HG02870 (cell line): ENCODE data around the gene VEZT.
"Not testable (repeated sequence)": the region's sequence is repeated elsewhere in the genome, so short reads cannot be mapped to it uniquely, and the experiment has no call there.

Source experiments
- ATAC-seq: cut with Tn5 transposase; IDR thresholded peaks from one replicate; pipeline ENCODE4 v1.9.1; 2021; ENCODE audit warnings: mild to moderate bottlenecking, moderate library complexity; ENCODE audit not compliant: unreplicated experiment

VEZT gene

DNA sequence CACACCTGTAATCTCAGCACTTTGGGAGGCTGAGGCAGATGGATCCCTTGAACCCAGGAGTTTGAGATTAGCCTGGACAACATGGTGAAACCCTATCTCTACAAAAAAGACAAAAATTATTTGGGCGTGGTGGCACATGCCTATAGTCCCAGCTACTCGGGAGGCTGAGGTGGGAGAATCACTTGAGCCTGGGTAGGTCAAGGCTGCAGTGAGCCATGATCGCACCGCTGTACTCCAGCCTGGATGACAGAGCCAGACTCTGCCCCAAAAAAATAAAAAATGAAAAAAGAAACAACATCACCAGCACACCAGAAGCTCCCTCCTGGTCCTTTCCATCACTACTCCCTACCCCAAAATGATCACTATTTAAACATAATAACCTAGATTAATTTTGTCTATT is 2.6 kb downstream of the VEZT start:
- ATAC-seq: no peak

DNA sequence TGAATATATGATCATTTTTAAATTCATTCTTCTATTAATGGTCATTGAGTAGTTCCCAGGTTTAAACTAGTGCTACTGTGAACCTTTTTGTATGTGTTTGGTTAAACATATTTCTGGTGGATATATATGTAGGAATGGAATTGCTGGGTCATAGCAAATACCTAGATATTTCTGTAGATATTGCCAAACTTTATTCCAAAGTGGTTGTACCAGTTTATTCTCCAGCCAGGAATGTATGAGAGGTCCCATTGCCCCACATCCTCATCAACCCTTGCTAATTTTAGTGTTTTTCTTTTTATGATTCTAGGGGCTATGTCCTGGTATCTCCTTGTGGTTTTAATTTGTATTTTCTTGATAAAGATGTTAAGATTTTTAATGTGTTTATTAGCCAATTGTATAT is 3.1 kb downstream of the VEZT start:
- ATAC-seq: no peak

DNA sequence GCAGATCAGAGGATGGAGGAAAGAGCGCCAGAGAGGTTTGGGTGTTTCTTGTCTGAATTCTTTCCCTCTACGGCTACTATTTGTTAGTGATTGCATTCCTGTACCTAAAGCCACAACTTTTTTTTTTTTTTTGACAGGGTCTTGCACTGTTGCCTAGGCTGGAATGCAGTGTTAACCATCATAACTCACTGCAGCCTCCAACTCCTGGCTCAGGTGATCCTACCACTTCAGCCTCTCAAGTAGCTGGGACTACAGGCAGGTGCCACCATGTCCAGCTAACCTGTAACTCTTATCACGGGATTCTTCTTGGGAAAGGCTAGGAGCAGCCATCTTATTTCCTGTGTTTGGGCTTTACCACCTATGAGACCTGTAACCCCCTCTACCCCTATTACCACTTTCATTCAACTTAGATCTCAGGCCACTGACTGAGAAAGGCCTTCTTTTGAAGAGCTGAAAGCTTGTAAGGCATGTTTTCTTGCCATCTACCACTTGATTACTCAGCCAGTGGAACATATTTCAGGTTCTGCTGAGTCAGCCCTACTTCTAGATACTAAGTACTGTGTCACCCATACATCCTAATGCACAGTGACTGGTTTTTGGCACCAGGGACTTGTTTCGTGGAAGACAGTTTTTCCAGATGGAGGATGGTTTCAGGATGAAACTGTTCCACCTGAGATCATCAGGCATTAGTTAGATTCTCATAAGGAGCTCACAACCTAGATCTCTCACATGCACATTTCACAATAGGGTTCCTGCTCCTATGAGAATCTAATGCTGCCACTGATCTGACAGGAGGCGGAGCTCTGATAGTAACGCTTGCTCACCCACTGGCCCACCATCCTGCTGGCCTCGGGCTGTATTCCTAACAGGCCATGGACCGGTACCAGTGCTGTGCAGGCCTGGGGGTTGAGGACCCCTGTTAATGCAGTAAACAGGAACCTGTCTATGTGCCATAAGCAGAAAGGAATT is 6.9 kb downstream of the VEZT start:
- ATAC-seq: no peak

DNA sequence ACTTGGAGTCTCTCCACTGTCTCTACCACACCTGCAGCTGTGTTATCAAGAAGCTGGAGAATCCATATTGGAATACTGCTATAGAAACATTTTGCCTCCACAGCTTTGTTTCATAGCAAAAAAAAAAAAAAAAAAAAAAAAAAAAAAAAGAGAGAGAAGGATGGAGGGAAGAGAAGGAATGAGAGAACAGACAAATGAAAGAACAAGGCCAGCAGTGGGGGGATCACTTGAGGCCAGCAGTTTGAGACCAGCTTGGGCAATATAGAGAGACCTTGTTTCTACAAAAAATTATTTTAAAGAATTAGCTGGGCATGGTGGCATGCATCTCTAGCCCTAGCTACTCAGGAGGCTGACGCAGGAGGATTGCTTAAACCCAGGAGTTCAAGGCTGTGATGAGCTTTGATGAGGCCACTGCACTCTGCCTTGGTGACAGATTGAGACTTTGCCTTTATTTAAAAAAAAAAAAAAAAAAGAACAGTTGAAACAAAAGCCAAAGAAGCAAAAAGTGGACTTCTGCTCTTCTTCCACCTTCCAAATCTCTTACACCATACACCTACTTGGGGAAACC is 8.1 kb downstream of the VEZT start:
- ATAC-seq: no peak

DNA sequence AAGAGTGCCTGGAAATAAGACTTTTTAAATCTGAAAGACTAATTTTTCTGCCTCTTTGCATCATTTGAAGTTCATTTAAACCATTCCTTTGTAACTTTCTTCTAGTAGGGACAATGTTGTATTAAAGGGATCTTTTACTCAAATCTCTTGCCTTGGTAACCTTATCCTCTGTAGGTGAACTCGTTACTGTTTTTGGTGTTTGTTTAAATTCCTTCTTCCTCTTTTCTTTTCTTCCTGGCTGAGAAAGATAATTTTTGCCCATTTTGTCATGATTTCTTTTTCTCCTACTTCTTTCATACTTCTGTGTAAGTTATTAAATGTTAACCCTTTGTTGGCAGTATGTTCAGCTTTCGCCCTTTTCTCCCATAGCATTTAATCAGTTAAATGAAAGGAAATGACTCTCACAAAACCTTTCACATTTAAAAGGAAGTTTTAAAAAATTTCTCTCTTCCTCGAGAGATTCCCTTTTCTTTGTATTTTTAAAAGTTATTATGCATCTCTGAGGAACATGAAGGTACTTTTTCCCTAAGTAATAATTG is 10.3 kb downstream of the VEZT start:
- no peak for ATAC-seq

DNA sequence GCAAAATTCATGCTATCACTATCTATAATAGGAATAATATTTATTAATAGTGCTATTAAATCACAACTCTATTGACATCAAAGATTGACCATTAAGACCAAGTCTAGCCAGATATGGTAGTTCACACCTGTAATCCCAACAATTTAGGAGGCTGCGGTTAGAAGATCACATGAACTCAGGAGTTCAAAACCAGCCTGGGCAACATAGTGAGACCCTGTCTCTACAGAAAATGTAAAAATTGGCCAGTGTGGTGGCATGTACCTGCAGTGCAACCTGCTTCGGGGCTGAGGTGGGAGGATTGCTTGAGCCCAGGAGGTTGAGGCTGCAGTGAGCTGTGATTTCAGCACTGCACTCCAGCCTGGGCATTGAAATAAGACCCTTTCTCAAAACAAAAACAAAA is 11.0 kb downstream of the VEZT start:
- no peak for ATAC-seq

DNA sequence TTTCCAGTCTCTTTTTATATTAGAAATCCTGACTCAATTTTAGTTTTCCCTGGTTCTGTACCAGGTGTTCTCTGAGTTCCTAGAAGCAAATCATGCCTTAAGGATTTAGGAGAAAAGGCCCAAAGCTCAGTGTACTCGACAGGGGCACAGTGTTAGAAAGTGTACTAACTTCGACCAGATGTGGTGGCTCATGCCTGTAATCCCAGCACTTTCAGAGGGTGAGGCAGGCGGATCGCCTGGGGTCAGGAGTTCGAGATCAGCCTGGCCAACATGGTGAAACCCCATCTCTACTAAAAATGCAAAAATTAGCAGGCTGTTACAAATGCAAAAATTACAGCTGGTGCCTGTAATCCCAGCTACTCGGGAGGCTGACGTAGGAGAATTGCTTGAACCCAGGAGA is 12.0 kb downstream of the VEZT start:
- ATAC-seq: no peak

DNA sequence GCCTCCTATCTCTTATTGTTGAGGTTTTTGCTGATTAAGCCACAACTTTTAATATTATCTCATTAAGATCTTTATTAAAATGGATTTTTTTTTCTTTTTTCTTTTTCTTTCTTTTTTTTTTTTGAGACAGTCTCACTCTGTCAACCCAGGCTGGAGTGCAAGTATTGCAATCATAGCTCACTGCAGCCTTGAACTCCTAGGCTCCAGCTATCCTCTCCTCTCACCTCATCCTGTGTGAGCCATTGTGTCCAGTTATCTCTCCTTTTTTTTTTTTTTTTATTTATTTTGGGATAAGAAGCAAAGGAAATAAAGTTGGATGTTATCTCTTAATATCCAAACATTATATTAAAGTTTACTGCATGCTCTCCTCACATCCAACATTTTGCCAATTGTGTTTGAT is 12.7 kb downstream of the VEZT start:
- ATAC-seq: no peak

DNA sequence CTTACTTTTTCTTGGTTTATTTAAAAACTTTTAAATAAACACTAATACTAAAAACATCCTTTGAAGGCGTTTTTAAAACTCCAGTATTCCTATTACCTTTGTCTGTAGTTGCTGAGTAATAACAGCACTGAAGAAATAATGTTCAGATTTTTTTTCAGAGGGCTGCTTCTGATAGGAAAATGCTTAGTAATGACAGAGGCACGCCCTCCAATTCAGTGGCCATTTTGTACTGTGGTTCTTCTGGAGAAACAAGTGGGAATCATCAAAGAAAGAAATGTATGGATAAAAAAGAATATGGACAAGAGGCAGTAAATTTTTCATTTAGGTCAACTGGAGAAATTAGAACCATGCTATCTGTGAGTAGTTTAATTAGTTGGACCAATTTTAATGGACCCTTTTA is 13.6 kb downstream of the VEZT start:
- no peak for ATAC-seq

DNA sequence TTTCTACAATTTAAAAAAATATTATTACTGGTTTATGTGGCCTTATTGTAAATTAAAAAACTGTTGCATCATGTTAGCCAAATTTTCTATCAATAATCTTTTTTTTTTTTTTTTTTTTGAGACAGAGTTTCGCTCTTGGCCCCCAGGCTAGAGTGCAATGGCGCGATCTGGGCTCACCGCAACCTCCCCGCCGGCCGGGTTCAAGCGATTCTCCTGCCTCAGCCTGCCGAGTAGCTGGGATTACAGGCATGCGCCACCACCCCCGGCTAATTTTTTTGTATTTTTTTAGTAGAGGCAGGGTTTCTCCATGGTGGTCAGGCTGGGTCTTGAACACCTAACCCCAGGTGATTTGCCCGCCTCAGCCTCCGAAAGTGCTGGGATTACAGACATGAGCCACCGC is 16.6 kb downstream of the VEZT start:
- not testable (repeated sequence) for ATAC-seq

DNA sequence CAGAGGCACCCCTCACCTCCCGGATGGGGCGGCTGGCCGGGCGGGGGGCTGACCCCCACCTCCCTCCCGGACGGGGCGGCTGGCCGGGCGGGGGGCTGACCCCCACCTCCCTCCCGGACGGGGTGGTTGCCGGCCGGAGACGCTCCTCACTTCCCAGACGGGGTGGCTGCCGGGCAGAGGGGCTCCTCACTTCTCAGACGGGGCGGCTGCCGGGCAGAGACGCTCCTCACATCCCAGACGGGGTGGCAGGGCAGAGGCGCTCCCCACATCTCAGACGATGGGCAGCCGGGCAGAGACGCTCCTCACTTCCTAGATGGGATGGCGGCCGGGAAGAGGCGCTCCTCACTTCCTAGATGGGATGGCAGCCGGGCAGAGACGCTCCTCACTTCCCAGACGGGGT is 18.0 kb downstream of the VEZT start:
- not testable (repeated sequence) for ATAC-seq

DNA sequence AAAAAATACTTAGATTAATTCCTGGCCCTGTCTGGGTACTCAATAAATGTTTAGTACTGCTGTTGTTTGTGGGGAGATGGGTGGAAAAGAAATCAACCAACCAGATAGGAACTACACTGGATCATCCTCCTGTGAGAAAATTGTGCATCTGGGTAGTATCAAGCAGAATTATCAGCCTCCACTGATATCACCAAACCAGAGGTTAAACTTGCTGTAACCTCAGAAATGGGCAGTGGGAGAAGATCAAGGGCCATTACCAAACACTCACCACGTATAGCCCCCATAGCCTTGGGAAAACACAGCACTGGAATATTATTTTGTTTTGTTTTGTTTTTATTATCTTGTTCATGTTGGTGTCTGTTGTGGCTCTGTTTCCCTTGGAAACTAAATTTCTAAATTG is 19.7 kb downstream of the VEZT start:
- no peak for ATAC-seq

DNA sequence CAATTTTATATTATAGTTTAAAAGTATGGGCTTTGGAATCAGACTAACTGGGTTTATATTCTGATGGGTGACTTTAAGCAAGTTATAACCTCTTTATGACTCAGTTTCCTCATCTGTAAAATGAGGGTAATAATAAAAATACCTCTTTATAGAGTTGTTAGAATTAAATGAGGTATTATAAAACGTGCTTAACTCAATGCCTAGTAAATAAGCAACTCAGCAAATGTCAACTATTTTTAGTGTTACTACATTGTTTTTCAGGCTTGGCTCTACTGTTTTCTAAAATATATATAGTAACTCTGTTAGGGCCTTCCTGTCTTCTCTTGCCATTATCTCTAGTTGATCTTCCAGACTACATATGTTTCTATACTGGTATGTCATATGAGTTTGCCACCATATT is 20.5 kb downstream of the VEZT start:
- ATAC-seq: no peak

DNA sequence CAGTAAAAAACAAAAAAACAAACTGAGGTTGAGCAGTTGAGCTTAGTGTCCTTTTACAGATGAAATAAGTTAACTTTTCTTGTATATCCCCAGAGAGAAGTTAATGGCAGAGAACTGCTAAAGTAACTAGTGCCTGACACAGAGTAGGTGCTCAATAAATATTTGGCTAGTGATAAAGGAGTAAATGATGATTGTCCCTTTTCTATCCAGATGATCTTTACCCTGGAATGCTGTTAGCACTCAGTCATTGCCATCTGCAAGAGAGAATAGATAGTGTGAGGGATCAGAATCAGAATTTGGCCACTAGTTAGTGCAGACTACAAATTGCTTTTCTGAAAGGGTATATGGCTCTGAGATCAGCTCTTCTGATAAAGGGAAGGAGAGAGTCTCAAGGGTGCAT is 21.6 kb downstream of the VEZT start:
- ATAC-seq: no peak

DNA sequence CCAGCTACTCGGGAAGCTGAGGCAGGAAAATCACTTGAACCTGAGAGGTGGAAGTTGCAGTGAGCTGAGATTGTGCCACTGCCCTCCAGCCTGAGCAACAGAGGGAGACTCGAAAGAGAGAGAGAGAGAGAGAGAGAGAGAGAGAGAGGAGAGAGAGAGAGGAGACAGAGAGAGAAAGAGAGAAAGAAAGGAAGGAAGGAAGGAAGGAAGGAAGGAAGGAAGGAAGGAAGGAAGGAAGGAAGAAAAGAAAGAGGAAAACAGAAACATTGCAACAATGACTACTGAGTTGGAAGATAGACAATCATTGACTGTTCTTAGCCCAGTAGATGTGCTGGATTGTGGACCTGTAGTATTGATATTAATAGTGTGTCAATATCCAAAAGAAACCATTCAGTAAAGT is 22.2 kb downstream of the VEZT start:
- not testable (repeated sequence) for ATAC-seq

DNA sequence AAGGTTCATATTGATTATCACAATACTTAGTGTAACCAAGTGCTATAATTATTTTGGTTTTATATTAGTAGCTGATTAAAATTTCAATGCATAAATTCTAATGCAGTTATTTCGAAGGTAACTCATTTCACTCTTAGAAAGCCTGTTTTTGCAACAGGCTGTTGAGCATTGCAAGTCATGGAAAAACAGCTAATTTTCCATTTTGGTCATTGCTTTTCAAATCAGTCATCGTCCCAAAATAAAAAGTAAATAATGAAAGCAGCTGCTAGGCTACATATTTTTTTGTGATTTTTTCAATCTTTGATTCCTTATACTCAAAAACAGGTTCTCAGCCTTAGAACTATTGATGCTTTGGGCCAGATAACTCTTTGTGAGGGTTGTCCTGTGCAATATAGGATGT is 22.9 kb downstream of the VEZT start:
- no peak for ATAC-seq

DNA sequence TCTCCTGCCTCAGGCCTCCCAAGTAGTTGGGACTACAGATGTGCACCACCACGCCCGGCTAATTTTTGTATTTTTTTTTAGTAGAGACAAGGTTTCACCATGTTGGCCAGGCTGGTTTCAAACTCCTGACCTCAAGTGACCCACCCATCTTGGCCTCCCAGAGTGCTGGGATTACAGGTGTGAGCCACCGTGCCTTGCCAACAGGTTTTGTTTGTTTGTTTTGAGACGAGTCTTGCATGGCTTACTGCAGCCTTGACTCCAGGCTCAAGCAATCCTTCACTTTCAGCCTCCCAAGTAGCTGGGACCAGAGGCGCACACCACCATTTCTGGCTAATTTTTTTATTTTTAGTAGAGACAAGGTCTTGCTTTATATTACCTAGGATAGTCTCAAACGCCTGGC is 23.5 kb downstream of the VEZT start:
- ATAC-seq: not testable (repeated sequence)

DNA sequence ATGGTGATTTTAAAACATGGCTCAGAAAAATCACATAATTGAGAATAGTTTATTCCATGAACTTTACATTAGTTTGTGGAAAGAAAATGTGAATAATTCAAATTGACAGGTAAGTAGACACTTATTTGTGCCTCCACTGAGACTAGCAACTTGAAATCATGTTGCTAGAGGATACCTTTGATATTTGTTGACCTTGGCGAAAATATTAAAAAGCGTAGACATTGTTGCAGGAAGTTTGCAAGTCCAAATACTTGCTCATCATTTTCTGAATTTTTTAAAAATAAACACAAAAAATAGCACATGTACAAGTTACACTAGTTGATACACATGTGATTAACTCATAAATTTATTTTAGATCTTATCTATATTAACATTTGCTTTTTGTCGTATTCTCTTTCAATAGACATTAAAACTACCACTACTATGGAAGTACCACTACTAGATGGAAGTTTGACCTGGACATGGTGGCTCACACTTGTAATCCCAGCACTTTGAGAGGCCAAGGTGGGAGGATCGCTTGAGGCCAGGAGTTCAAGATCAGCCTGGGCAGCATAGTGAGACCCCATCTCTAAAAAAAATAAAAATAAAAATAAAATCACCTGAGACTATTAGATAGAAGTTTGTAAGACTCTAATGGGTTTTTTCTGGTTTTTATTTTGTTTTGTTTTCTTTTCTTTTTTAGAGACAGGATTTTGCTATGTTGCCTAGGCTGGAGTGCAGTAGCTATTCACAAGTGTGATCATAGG is 24.3 kb downstream of the VEZT start:
- ATAC-seq: no peak

DNA sequence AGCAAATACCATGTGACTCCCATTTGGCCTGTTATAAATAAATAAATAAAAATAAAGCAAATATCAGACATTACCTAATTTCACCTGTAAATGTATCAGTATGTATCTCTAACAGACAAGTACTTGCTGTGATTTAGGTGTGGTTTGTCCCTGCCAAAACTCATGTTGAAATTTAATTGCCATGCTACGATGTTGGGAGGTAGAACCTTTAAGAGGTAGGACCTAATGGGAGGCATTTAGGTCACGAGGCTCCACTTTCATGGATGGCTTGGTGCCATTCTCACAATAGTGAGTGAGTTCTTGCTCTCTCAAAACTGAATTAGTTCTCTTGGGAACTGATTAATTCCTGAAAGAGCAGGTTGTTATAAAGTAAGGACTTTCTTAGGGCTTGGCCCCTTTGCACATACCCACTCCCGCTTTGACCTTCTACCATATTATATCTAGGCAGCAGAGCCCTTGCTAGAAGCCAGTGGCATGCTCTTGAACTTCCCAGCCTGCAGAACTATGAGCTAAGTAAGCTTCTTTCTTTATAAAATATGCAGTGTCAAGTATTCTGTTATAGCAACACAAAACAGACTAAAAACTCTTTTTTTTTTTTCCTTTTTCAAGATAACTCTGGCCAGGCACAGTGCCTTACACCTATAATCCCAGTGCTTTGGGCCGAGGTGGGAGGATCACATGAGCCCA is 26.0 kb downstream of the VEZT start:
- ATAC-seq: no peak

DNA sequence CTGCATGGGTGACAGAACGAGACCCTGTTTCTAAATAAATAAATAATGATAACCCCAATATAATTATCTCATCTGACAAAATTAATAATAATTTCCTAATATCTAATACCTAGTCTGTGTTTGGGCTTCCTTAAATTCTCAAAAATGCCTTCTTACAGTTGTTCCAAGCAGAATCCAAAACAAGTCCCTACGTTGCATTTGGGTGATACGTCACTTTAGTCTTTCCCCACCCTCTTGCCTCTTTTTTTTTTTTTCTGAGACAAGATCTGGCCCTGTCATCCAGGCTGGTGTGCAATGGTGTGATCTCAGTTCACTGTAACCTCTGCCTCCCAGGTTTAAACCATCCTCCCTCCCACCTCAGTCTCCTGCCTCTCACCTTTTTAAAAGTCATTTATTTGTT is 26.7 kb downstream of the VEZT start:
- ATAC-seq: no peak

DNA sequence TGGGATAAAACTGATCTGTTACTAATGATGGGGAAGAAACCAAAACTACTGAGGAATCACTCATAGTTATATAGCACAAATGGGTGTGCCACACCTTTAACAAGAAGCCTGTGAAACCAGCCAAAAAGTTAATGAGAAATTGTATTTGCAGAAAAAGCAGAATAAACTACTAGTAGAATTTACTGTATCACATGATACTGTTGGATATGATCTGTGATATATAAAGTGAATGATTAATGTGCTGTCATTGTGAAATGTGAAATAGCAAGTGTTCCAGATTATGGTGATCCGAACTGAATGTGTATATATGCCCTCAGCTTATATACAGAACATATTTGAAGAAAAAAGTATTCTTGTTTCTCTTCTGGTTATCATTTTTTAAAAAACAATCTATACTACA is 30.5 kb downstream of the VEZT start:
- ATAC-seq: no peak
